Common myeloid progenitor, CD34-positive (primary cell): ENCODE results near the gene ZNF362.

ENCODE experiments used
- CTCF ChIA-PET: fragments of 350-600 bp; sonication (Branson Sonifier 250); formaldehyde crosslinking; loops from one replicate; lab custom pipeline; 2021; ENCODE audit warnings: antibody characterized with exemption; lab: Charles Lee
- POLR2A ChIA-PET: fragments of 350-600 bp; sonication (Branson Sonifier 250); formaldehyde crosslinking; loops from one replicate; lab custom pipeline; 2021; ENCODE audit warnings: antibody characterized with exemption; lab: Charles Lee
- DNase-seq, 3 donors: peaks; one replicate each; pipeline versions ENCODE4 v3.0.0 to v3.0.0-alpha.2; 2013
- H3K27ac ChIP-seq, 2 experiments: 1 replicate in 1 of 2; 2 replicates in 1 of 2; pipeline ENCODE4 v1.7.0; 2013; ENCODE audit warnings: inconsistent platforms in 2 of 2, low read length in 2 of 2, mild to moderate bottlenecking in 2 of 2, low read depth in 1 of 2, moderate library complexity in 1 of 2; ENCODE audit not compliant: severe bottlenecking in 2 of 2, insufficient read depth in 1 of 2, poor library complexity in 1 of 2
- H3K27me3 ChIP-seq, 5 experiments: replicated peaks in 2 of 5; 1 replicate in 3 of 5; 2 replicates in 2 of 5; pipeline versions ENCODE4 v1.6.1 to v1.7.0; 2013; ENCODE audit warnings: low read length in 4 of 5, mild to moderate bottlenecking in 2 of 5, moderate library complexity in 2 of 5, inconsistent platforms in 1 of 5; ENCODE audit not compliant: insufficient read depth in 5 of 5, control insufficient read depth in 4 of 5
- H3K36me3 ChIP-seq, 4 experiments: 1 replicate in 2 of 4; 2 replicates in 2 of 4; pipeline versions ENCODE4 v1.6.1 to v1.7.0; 2013; ENCODE audit warnings: low read length in 3 of 4, control low read depth in 1 of 4, mild to moderate bottlenecking in 1 of 4; ENCODE audit not compliant: control insufficient read depth in 4 of 4, insufficient read depth in 4 of 4
- H3K4me1 ChIP-seq, 4 experiments: 1 replicate in 3 of 4; 2 replicates in 1 of 4; pipeline versions ENCODE4 v1.6.1 to v1.7.1; 2013; ENCODE audit warnings: low read length in 3 of 4, mild to moderate bottlenecking in 3 of 4, control low read depth in 1 of 4, inconsistent platforms in 1 of 4, moderate library complexity in 1 of 4; ENCODE audit not compliant: control insufficient read depth in 4 of 4, insufficient read depth in 4 of 4; ENCODE audit errors: control extremely low read depth in 1 of 4
- H3K4me3 ChIP-seq, 7 experiments: 1 replicate in 4 of 7; 2 replicates in 3 of 7; pipeline versions ENCODE4 v1.5.1 to v1.7.0; 2013; ENCODE audit warnings: mild to moderate bottlenecking in 7 of 7, low read length in 6 of 7, moderate library complexity in 6 of 7, inconsistent platforms in 2 of 7, low read depth in 2 of 7, control low read depth in 1 of 7; ENCODE audit not compliant: insufficient read depth in 4 of 7, control insufficient read depth in 1 of 7; ENCODE audit errors: extremely low read depth in 1 of 7
- H3K9me3 ChIP-seq, 5 experiments: 1 replicate in 4 of 5; 2 replicates in 1 of 5; pipeline versions ENCODE4 v1.6.1 to v1.7.1; 2013; ENCODE audit warnings: low read length in 4 of 5, mild to moderate bottlenecking in 2 of 5, inconsistent platforms in 1 of 5, low read depth in 1 of 5, moderate library complexity in 1 of 5; ENCODE audit not compliant: control insufficient read depth in 4 of 5, insufficient read depth in 2 of 5; ENCODE audit errors: control extremely low read depth in 1 of 5
- WGBS: methylation state at CpG from one replicate; pipeline ENCODE4 v1.1.5; 2013; ENCODE audit not compliant: insufficient coverage; 5-methylcytosine and 5-hydroxymethylcytosine counted together

Gene ZNF362

GRCh38 chr1:33296082-33296458 is 39.8 kb downstream of the ZNF362 start:
- H3K4me1 ChIP-seq, result peaks cover 0 to 9% (median 8%) of the 10 kb centered on the region in 4 experiments
- no peak overlapping the region for H3K4me3 ChIP-seq
- no peaks in the 10 kb centered on the region for H3K27me3 ChIP-seq
- DNase-seq, result no peak
- POLR2A ChIA-PET, result no interaction called here
- 97% methylated on average over 9 of the region's 9 CpGs for WGBS
- CTCF ChIA-PET, result interaction anchor here (0.7 to 8.2 kb wide), 24 partner anchors 10 to 195 kb away, joined by 3 to 90 read pairs (median 6); partner anchors contain the start of genes A3GALT2 and ZSCAN20
- no peak overlapping the region for H3K27ac ChIP-seq
- peaks cover 9 to 71% (median 49%) of the 10 kb centered on the region in 4 experiments for H3K36me3 ChIP-seq
- no peaks in the 10 kb centered on the region for H3K9me3 ChIP-seq

DNA sequence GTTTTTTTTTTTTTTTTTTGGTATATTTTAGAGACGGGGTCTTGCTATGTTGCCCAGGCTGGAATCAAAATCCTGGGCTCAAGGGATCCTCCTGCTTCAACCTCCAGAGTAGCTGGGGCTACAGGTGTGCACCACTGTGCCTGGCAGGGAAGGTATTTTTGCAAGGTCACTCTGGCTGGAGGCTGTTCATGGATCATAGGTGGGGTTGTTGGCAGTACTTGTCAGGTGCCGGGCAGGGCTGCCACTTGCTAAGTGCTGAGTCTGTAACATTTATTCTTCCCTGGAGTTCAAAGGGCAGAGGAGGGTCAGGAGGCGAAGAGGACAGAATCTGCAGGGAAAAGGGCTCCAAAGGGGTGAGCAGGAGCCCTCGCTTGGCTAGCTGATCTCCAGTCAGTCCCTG is 40.5 kb downstream of the ZNF362 start:
- H3K4me1 ChIP-seq, result peaks cover 0 to 15% (median 12%) of the 10 kb centered on the region in 4 experiments
- H3K9me3 ChIP-seq, result no peaks in the 10 kb centered on the region
- 81% methylated on average over 3 of the region's 4 CpGs for WGBS
- ChIA-PET CTCF (interaction anchor here (0.9 to 8.2 kb wide), 17 partner anchors 8 to 183 kb away, joined by 3 to 90 read pairs (median 7); partner anchors contain the start of genes A3GALT2 and ZSCAN20), POLR2A (no interaction called here)
- DNase-seq, result no peak
- peaks cover 9 to 71% (median 49%) of the 10 kb centered on the region in 4 experiments for H3K36me3 ChIP-seq
- no peak overlapping the region for H3K4me3 ChIP-seq
- no peaks in the 10 kb centered on the region for H3K27me3 ChIP-seq
- no peak overlapping the region for H3K27ac ChIP-seq

- DNase-seq, result no peak
- WGBS, result 95% methylated on average over 3 of the region's 4 CpGs
- Histone ChIP-seq H3K27me3 (no peaks in the 10 kb centered on the region), H3K27ac (no peak overlapping the region), H3K4me3 (no peak overlapping the region), H3K9me3 (no peaks in the 10 kb centered on the region), H3K36me3 (peaks cover 6 to 66% (median 44%) of the 10 kb centered on the region in 4 experiments), H3K4me1 (peaks cover 0 to 28% (median 22%) of the 10 kb centered on the region in 4 experiments)
- CTCF ChIA-PET, result interaction anchor here (0.7 to 8.2 kb wide), 14 partner anchors 9 to 173 kb away, joined by 3 to 90 read pairs (median 4); partner anchors contain the start of gene A3GALT2
- POLR2A ChIA-PET, result no interaction called here
Observed at GRCh38 chr1:33297911-33298622, 41.8 kb downstream of the ZNF362 start.

GRCh38 chr1:33298623-33299277 is 42.5 kb downstream of the ZNF362 start:
- WGBS, result 89% methylated on average over 12 of the region's 18 CpGs
- ChIA-PET CTCF (interaction anchor here (0.6 to 8.2 kb wide), 9 partner anchors 10 to 172 kb away, joined by 3 to 90 read pairs (median 4); no protein-coding TSS in a partner anchor), POLR2A (no interaction called here)
- DNase-seq, result peak; percentile 41 to 60 (median 57)
- H3K9me3 ChIP-seq, result no peaks in the 10 kb centered on the region
- H3K4me3 ChIP-seq, result no peak overlapping the region
- no peaks in the 10 kb centered on the region for H3K27me3 ChIP-seq
- peaks cover 2 to 59% (median 38%) of the 10 kb centered on the region in 4 experiments for H3K36me3 ChIP-seq
- no peak overlapping the region for H3K27ac ChIP-seq
- peaks cover 0 to 30% (median 22%) of the 10 kb centered on the region in 4 experiments for H3K4me1 ChIP-seq

GRCh38 chr1:33299461-33300155 is 43.3 kb downstream of the ZNF362 start:
- Histone ChIP-seq H3K36me3 (peaks cover 0 to 50% (median 30%) of the 10 kb centered on the region in 4 experiments), H3K27ac (no peak overlapping the region), H3K4me3 (no peak overlapping the region), H3K4me1 (peaks cover 0 to 30% (median 22%) of the 10 kb centered on the region in 4 experiments), H3K9me3 (no peaks in the 10 kb centered on the region), H3K27me3 (no peaks in the 10 kb centered on the region)
- WGBS, result 100% methylated on average over 8 of the region's 15 CpGs
- CTCF ChIA-PET, result interaction anchor here (1.5 to 8.2 kb wide), 2 partner anchors 58 to 66 kb away, joined by 3 to 90 read pairs; no protein-coding TSS in a partner anchor
- POLR2A ChIA-PET, result no interaction called here
- no peak for DNase-seq

GRCh38 chr1:33300673-33301072 is 44.4 kb downstream of the ZNF362 start:
- 48% methylated on average over 4 of the region's 5 CpGs for WGBS
- POLR2A ChIA-PET, result no interaction called here
- Histone ChIP-seq H3K9me3 (no peaks in the 10 kb centered on the region), H3K27ac (no peak overlapping the region), H3K4me1 (peaks cover 0 to 30% (median 22%) of the 10 kb centered on the region in 4 experiments), H3K4me3 (no peak overlapping the region), H3K36me3 (peaks cover 0 to 42% (median 25%) of the 10 kb centered on the region in 4 experiments), H3K27me3 (no peaks in the 10 kb centered on the region)
- DNase-seq, result peak; percentile 12 to 60 (median 50)
- CTCF ChIA-PET, result no interaction called here
